GM23338 (cell line): ENCODE data around the gene C4BPB.

ENCODE experiments used
- CREB1 ChIP-seq: fragments of 250-450 bp; sonication (Bioruptor Pico); IDR thresholded peaks from 2 replicates; pipeline ENCODE4 v1.5.0; 2020; ENCODE audit warnings: low read depth, mild to moderate bottlenecking, moderate library complexity
- CTCF ChIP-seq, 2 experiments: fragments of 200-600 bp in 1 of 2; sonication (generic) in 1 of 2; conservative IDR thresholded peaks; 2 replicates each; pipeline versions ENCODE4 v1.5.1 to v1.6.1; 2016 to 2017; ENCODE audit warnings: antibody characterized with exemption in 2 of 2, low read depth in 2 of 2, mild to moderate bottlenecking in 2 of 2, moderate library complexity in 1 of 2
- ETS1 ChIP-seq: IDR thresholded peaks from 2 replicates; pipeline ENCODE4 v1.6.1; 2016; ENCODE audit warnings: antibody characterized with exemption
- EZH2 ChIP-seq: fragments of 200-600 bp; sonication (generic); IDR thresholded peaks from one replicate; pipeline ENCODE4 v1.8.0; 2017; ENCODE audit warnings: antibody characterized with exemption, mild to moderate bottlenecking, low read depth; ENCODE audit not compliant: unreplicated experiment
- EZH2phosphoT487 ChIP-seq: fragments of 200-600 bp; sonication (generic); IDR thresholded peaks from one replicate; pipeline ENCODE4 v1.8.1; 2018; ENCODE audit warnings: antibody characterized with exemption; ENCODE audit not compliant: unreplicated experiment
- JUNB ChIP-seq: IDR thresholded peaks from one replicate; pipeline ENCODE4 v1.6.1; 2016; ENCODE audit warnings: antibody characterized with exemption; ENCODE audit not compliant: unreplicated experiment
- POLR2AphosphoS5 ChIP-seq: IDR thresholded peaks from 2 replicates; pipeline ENCODE4 v1.6.1; 2016; ENCODE audit warnings: antibody characterized with exemption, low read depth
- REST ChIP-seq: IDR thresholded peaks from one replicate; pipeline ENCODE4 v1.6.1; 2018; ENCODE audit warnings: antibody characterized with exemption; ENCODE audit not compliant: unreplicated experiment
- STAT1 ChIP-seq: IDR thresholded peaks from one replicate; pipeline ENCODE4 v1.6.1; 2016; ENCODE audit warnings: antibody characterized with exemption; ENCODE audit not compliant: unreplicated experiment
- ZNF114 ChIP-seq: fragments of 250-450 bp; sonication (Bioruptor Pico); IDR thresholded peaks from 2 replicates; pipeline ENCODE4 v1.5.0; 2020; ENCODE audit warnings: mild to moderate bottlenecking, moderate library complexity
- ZNF462 ChIP-seq: fragments of 250-450 bp; sonication (Bioruptor Pico); IDR thresholded peaks from 2 replicates; pipeline ENCODE4 v1.5.0; 2020; ENCODE audit warnings: mild to moderate bottlenecking, moderate library complexity

- TF ChIP-seq CTCF (conservative IDR thresholded peaks at IDR 0.05; ENCODE audit: low read depth in 2 of 2), result 0 out of 4 replicates have a peak, but pooled peaks of 1 of the 2 experiments have one; percentile 6
- TF ChIP-seq EZH2phosphoT487, result no peak
- peak; percentile 84 for TF ChIP-seq POLR2AphosphoS5
- no peak for TF ChIP-seq ZNF462 (CRISPR knock-in tag)
- TF ChIP-seq EZH2, result no peak
- no peak for TF ChIP-seq REST
- TF ChIP-seq JUNB, result no peak
- 0 out of 2 replicates have a peak, but pooled peaks have one; percentile 41 for TF ChIP-seq ETS1
- TF ChIP-seq CREB1 (CRISPR knock-in tag), result no peak
- no peak for TF ChIP-seq STAT1
- no peak for TF ChIP-seq ZNF114
Measured at GRCh38 chr1:207050480-207051190, 38.0 kb upstream of the C4BPB start.
